Bone marrow (tissue), 2 donors: ENCODE measurements around the gene NUP210L.
A peak's percentile ranks its signal among the peaks of the same experiment; 100 is the strongest.

Experiments
- DNase-seq, 2 donors: peaks; one replicate each; lab custom pipeline; 2025; lab: John Stamatoyannopoulos, UW

Gene NUP210L

DNA sequence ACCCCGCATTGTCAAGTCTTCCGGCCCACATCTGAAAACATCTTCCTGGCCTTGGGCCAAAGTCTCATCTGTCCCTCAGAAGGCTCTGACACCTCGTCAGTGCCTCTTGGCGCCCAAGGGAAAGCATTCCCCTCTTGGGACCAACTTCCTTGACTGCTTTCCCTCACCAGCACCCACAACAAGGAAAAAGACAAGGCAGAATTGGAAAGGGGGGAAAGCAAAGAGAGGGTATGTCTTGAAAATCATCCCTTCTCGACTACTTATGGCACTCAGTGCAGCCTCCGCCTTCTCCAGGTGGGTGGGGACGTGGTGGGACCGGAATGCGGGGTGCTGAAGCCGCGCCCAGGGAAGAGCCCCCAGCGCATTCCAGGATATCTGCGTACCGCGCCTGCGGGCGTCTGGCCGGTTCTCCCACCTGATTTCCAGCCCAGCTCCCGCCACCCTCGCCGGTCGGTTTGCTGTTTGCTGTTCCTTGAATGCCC lies 191.0 kb downstream of the NUP210L start:
- DNase-seq, result no peak

DNA sequence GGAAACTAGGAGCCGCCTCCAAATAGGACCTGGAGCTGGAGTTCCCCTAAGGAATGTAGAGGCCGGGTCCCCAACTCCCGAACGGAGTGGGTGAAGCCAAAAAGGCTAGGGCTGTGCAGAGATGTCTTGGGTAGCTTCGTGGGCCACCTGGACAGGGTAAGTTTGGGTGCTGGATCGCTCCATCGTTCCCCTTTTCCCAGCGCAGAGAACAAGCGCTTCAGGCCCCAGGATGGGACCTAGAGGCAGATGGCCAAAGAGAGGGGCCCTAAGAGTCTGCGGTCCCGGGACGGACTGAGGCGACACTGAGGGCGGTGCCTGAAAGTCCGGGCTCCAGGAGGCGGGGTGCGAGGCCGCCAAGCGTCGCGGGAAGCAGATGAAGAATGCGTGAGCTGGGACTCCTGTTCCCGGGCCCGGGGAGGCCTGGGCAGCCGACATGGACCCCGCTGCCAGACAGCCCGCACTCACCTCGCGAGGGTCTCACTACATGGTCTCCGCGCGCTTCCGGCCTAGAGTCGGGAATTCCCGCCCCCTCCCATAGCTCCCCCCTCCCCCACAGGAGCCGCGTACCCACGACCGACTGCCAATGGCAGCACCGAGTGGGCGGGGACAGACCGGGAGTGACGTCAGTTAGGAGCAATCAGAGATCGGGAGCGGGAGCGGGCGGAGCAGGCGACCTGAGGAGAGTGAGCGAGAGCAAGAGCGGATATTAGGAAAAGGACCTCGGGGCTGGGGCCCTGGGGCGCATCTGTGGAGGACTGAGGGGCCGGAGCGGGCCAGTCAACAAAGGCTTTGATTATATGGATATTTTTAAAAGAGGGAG lies 191.6 kb downstream of the NUP210L start, which contains the start of gene SLC39A1:
SLC39A1 (minus strand) TSS at position 508 of the 820 bp plus-strand sequence. CDS start 822 bp downstream, outside the sequence.
- peak; percentile 89 to 95 for DNase-seq

DNA sequence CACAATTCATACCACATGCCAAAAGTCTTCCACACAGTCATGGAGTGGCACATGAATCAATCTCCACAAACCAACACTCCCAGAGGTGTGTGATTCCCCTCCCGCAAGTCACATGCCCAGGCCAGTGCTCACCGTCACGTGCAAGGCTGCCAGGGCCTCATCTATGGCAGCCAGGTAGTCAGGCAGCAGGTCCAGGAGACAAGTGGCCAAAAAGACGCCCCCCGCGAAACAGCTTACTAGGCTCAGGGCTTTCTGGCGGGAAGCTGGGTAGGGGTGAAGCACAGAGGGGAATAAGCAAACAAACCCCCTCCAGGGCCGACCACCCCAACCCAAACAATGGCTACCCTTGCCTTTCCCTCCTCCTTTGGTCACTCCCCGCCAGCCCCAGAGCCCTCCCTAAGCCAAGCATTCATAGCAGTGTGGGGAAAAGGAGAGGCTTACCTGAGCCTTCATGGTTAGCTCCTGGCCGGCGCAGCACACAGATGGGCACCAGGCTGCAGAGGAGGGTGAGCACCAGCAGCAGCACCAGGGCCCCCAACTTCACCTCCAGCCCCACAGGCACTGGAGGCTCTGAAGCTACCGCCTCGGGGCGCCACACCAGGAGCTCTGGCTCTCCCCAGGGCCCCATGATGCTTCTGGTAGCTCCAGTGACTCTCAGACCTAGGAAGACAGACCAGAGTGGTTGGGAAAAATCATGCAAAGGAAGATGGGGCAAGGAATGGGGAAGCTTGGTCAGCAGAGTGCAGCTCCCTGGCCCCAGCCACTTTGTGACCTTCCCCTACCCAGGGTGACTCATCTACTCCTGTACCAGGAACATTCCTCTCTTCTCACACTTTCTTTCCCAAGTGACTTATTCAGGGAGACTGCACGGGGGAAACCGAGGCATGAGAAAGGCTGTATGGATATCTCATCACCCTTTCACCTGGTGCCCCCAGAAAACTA lies 192.5 kb downstream of the NUP210L start:
- DNase-seq, result peak in 1 of 2 donors; percentile 42

DNA sequence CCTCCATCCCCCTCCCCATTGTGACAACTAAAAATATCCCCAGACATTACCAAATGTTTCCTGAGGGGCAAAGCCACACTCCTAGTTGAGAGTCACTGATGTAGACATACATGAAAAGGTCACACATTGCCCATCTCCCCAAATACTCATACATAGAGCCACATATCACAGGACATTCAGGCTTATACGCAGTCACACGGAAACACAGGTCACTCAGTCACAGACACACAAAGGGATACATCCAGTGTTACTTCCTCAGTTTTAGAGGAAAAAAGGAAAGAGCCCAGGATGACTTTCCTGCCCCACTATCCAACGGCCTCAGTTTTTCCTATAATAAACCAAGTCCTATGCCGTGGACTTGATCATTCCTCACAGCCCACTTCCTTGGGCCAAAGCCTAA lies 193.5 kb downstream of the NUP210L start:
- DNase-seq, result no peak

DNA sequence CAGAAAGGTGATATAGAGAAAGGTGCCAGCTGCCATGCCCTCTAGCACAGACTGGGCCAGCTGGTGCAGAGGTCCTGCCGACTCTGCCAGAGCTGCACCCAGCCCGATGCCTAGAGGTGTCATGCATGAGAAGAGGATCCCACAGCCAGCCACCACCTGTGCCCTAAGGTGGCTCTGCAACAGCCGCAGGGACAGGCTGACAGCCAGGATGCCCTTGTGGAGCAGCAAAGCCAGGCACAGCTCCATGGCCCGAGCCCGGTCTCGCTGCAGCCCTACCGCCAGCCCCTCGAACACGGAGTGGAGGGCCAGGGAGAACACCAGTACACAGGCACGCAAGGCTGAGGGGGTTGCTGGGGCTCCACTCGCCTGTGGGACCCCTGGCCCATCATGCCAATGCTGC lies 194.7 kb downstream of the NUP210L start:
- DNase-seq, result no peak

DNA sequence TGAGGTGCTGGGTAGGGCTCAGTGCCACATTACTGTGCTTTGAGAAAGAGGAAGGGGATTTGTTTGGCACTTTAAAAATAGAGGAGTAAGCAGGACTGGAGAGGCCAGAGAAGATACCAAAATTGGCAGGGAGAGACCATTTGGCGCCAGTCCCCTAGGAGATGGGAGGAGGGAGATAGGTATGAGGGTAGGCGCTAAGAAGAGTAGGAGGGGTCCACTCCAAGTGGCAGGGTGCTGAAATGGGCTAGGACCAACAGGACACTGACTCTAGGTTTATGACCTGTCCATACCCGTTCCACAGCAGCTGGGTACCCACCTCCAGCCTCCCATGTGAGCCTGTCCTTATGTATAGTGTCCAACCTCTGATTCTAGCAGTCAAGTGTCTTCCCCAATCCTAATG lies 195.4 kb downstream of the NUP210L start:
- no peak for DNase-seq

DNA sequence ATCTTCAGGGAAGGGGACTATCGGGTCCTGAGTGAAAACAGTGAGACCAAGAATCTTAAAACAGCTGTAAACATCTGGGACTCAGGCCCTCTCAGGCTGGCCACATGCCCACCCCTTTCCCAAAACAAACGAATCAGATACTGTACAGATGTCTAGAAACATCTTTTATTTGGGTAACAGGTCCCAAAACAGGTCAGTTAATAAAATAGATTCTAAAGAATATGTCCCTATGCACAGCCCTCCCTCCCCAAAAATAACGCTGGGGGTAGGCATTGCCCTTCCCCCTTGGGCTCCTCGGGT lies 196.0 kb downstream of the NUP210L start:
- DNase-seq, result no peak

DNA sequence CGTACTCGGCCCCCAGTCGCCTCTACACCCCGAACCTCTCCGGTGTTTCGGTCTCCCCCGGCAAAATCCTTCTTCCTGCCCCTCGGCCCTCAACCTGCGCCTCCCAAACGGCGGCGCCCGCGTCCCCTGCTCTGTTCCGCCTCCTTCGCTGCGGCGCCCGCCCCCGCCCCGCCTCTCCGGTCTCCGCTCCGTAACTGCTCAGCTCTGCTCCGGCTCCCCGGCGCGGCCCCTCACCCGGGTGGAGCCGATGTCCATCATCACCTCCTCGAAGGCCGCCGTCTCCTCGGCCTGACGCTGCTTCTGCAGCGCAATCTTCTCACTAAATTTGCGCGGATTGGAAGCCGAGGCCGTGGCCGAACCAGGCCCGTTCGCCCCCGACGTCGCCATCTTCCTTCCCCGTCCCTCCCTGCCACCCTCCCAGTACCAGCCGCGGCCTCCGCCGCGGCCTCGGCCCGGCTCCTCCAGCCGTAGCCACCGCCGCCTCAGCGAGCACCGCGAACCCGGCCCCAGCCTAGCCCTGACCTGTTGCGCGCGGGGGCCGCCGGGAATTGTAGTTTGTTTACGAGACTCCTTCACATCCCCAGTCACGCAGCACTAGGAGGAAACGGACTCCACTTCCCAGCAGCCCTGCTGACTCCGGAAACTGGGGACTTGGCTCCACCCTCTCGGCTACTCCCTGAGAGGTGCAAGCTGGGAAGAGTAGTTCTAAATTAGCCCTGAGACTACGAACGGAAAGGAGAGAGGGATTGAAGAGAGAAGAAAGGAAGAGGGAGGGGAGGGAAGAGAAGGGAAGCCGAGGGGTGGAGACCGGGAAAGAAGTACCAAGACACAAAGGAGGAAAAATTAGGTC lies 196.5 kb downstream of the NUP210L start, which contains the start of gene CRTC2:
CRTC2 (minus strand) TSS at position 502 of the 850 bp plus-strand sequence; CDS start at position 387, 115 bp downstream.
- DNase-seq, result peak; percentile 85 to 99

DNA sequence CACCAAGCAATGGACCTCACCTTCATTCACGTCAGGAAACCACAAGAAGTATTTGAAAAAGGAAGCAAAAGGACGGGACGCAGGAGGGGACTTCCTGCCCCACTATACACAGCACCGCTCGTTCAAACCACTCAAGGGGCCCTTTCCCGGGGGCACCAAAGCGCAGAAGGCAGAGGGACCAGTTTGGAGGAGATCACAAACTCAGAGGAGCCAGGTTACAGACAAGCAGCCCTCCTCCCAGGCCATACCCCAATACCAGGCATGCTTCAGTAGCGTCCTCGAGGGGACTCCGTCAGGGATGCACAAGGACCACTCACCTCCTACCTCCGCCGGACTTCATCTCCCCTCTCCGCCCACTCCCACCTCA lies 197.1 kb downstream of the NUP210L start:
- peak in 1 of 2 donors; percentile 53 for DNase-seq

DNA sequence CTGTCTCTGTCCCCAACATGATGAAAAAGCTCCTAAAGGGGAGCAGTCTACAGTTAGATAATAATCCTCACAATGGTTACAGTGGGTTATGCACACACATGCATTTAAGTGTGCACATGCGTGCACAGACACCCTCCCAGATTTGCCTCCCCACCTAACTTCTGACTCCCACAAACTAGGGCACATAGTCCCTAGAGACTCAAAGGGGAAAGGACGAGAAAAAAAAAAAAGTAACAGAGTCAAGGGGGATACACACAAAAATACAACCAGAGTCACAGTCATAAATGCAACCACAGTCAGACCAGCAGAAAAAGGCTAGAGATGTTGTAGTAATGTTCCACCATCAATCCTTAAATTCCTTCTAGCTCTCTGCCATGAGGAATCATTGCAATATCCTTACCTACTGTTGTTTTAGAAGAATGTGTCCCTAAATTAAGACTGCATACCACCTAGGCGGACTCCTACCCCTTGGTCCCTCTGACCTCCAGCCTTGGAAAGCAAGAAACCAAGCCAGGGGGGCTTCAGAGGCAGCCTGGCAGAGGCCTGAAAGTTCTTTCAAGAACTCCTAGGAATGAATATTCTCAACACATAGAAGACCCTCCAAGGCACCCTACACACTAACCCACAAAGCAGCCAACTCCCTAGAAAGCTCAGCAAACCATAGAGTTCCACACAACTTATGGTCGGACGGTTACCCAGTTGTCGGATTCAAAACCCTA lies 197.7 kb downstream of the NUP210L start:
- no peak for DNase-seq

DNA sequence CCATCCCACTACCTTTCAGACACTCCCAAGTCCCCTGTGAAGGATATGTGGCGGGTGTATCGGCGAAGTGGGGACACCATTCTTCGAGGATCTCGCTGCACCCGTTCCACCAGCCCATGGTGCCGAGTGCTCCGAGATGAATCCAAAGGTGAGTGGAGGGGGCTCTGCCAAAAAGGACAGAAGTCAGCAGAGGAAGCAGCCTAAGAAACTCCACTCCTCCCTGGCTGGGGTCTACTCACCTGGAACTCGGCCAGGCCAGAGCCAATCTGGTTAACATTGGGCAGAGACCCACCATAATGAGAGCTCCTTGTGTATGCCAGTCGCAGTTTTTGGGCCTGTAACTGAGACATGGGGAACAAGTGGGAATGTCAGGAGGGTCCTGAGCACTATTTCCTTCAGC lies 200.0 kb downstream of the NUP210L start:
- DNase-seq, result no peak

DNA sequence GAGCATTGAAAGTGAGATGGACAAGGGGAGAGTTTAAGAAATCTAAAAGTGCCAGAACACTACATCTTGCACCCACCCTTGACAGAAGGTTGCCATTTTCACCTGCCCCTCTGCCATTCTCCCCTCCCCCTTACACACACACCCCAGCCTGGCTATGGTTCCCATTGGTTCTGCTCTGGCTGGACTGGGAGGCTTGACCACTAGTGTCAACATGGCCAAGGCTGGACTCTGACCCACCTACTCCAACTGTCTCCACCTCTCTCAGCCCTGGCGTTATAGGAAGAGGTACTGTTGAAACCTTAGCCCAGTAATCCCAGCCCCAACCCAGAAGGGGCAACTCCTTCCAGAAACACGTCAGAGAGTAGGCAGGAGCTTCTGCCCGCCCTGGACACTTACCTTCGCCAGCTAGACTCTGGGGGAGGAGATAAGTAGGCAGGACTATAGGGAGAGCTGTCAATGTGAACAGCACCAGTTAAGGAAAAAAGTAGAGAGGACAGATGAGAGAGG lies 201.0 kb downstream of the NUP210L start:
- no peak for DNase-seq

DNA sequence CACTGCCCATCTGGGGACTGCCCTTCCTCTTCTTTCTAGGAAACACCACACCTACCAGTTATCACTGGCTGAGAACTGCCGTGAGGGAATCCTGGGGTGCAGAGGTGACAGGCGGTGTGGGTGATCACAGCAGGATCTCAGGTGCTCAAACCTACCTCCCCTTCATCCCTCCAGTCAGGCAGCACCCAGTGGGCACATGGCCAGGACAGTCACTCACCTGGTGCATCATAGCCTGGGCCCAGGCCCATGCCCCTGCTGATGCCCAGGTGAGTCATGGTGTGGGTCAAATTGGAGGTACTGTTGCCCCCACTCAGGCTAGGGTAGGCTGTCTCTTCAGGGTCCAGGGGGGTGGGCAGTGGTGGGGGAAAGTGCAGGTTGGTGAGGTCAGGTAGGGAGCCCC lies 203.1 kb downstream of the NUP210L start:
- DNase-seq, result no peak

DNA sequence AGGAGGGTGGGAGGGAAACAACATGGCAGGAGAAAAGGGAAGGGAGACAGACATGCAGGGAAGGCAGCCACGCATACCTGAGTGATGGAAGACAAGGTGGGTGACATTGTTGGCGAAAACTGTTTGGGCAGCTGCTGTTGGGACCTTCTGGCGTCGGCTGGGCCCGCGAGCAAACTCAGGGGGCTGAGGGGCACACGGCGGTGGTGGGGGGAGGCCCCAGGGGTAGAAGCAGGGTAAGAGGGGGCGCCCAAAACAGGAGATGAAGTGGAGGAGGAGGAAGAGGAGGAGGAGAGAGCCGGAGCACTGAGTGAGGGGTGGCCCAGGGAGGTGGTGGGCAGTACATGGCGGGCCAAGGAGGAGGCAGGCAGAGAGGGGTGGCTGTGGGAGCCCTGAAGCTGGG lies 203.7 kb downstream of the NUP210L start:
- DNase-seq, result no peak

DNA sequence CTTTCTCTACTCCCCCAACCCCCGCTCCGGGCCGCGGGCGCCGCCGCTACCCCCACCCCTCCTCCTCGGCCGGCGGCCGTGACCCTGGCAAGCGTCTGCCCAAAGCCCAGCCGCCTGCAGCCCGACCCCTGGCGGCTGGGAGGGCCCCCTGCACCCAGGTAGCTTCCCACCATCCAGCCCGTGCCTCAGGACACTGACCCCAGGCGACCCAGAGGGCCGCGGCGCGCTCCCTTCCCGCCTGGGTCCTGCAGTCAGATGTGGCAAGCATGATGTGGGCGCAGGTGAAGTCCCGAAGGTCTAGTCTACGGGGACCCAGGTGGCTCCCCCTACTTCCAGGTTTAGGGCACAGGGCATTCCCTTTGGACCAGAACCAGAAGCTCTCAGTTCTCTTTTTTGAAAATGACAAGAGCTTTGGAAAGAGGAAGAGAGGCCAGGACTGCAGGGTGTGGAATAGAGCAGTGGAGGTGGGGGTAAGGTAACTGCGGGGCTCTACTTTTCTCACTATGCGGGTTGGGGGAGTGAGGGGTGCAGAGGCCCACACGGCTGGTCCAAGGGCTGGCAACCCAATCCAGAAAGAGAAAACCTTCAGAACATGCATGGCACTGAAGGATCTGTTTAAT lies 208.1 kb downstream of the NUP210L start, which contains the start of gene DENND4B:
DENND4B (minus strand) TSS at position 97 of the 620 bp plus-strand sequence. CDS start 2,344 bp downstream, outside the sequence.
- peak; percentile 68 to 79 for DNase-seq

DNA sequence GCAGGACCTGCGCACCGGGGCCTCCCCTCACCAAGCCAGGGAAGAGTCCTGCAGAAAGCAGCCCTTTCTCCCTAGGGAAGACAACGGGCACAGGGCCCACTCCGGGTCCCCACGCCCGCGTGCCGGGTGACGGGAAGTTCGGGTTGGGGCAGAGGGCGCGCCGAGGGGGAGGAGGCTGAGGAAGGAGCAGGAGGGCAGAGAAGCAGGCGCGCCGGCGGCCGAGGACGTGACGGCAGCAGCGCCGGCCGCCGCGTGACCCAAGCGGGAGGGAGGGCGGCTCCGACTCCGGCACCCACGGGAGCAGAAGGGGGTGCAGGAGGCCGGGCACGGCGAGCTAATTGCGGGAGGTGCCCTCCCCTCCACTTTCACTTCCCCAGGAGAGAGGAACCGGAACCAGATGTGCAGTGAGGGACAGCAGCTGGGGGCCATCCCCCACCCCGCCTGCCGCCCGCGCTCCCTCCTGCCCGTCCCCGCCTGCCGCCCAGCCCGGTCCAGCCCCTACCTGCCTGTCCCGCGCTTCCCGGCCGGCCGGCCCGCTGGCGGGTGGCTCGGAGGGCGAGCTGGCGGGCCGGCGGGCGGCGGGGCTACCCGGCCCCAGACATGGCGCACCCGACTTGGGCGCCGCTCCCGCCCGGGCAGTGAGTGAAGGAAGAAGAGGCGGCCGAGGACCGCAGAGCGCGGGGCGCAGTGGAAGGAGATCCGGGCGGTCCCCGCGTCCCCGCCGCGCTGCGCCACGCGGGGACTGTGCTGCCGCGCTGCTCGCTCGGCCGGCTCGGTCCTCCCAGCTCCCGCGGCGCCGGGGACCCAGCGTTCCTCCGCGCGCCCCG lies 208.9 kb downstream of the NUP210L start:
- peak; percentile 93 to 96 for DNase-seq

DNA sequence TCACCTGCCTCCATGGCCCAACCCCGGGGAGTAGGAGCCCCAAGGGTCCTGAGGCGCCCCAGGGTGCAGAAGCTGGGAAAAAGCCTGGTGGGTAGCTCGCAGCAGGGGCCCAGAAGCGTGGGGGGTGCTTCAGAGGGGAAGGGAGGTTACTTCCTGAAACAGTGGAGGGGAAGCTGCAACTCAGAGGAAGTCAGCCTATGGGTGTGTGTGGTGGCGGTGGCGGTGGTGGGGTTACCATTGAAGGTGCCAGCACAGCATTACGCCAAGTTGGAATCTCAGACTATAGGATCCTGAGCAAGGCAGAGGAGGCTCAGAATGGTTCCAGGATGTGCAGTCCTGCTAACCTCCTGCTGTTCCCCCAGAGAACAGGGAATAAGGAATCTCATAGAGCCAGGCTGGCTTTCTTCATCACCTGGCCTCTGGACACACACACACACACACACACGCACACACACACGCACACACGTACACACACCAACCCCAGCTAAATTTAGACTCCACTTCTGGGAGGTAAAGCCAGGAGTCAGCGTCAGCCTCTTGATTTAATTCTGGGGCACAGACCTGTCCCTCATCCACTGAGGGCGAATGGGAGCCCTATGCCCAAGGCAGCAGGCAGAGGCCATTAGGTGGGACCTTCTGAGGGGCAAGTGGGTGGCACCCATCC lies 209.6 kb downstream of the NUP210L start:
- peak; percentile 70 to 86 for DNase-seq

DNA sequence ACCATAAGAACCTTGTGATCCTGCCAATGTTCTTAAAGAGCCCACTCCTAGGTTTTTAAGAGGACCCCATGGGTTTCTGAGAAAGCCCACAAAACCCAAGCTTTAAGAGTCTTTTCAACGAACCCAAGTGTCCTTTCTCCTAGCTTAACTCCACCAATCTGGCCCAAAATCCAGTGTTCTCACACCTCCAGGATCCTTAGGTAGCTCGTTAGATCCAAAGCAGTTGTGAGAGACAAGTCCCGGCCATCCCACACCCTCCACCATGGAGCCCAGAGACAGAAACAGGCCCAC lies 210.1 kb downstream of the NUP210L start:
- no peak for DNase-seq
